Transverse colon (tissue), 4 donors: ENCODE results near the gene ZMIZ1.

ENCODE experiments used
- CTCF ChIP-seq, 5 experiments: fragments of 200-600 bp in 3 of 5; fragments of 450-650 bp in 2 of 5; sonication (generic) in 3 of 5; IDR thresholded peaks; 1 replicate in 2 of 5; 2 replicates in 3 of 5; pipeline ENCODE4 v1.5.1; 2016 to 2017; ENCODE audit warnings: antibody characterized with exemption in 5 of 5, inconsistent platforms in 3 of 5, mild to moderate bottlenecking in 2 of 5, moderate library complexity in 1 of 5
- EP300 ChIP-seq: sonication (generic); formaldehyde crosslinking; IDR thresholded peaks from one replicate; pipeline ENCODE4 v1.6.1; 2017; ENCODE audit warnings: antibody characterized with exemption, low read depth
- POLR2A ChIP-seq: fragments of 450-650 bp; IDR thresholded peaks from one replicate; pipeline ENCODE4 v1.6.1; 2016; ENCODE audit warnings: antibody characterized with exemption, mild to moderate bottlenecking, moderate library complexity
- POLR2AphosphoS5 ChIP-seq, 3 donors: sonication (generic); formaldehyde crosslinking; IDR thresholded peaks; one replicate each; pipeline ENCODE4 v1.6.1; 2016; ENCODE audit warnings: antibody characterized with exemption in 3 of 3

- TF ChIP-seq POLR2AphosphoS5 (IDR thresholded peaks at IDR 0.05) (no peak), CTCF (IDR thresholded peaks at IDR 0.05) (no peak), POLR2A (no peak), EP300 (no peak)
These were observed 186.3 kb downstream of the ZMIZ1 start for GRCh38 chr10:79255007-79255507.
